Measurements from ENCODE around the gene PRF1. TPM values are rescaled to one million over a fixed set of nuclear protein-coding genes. Genes with fewer than 3 reads are reported as not detected.

Gene PRF1
- total and polyA plus RNA-seq, 10 donors, result 6.6 to 79.6 (median 54.6) TPM

DNA sequence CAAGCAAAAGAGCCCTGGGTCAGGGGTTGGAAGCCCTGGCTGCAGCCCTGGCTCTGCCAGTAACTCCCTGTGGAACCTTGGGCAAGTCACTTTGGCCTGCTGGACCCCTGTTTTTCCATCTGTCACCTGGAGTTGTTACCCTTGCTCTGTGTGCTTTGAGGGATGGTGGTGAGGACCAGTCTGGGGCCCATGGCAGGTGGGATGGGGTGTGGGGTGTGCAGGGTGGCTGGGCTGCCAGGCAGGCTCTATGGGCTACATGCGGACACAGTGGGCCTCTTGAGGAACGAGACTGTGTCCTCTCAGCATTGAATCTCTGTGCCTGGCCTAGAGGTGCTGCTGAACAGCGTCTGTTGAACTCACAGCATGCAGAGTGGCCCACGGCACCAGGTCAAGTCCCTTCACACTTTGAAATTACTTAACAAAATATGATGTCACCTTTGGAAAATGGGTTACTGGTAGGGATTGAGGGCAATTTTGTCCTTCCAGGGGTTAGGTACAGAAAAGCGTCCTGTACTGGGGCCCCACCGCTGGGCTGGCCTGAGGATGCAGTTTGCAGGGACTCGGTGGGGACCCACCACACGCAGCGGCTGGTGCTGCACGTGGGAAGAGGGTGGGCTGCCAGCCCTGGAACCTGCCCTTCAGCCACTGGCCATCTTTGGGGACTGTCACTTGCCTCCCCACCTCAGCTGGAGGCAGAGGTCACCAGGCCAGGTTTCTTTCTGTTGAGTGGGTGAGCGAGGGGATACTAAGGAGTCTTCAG lies 45.3 kb downstream of the PRF1 start:
- Histone ChIP-seq H3K27me3 (replicated peaks in 1 of 7) (no peaks in the 10 kb centered on the region), H3K27ac (no peak overlapping the region), H3K9me3 (no peaks in the 10 kb centered on the region), H3K4me1 (peaks cover 0 to 38% (median 20%) of the 10 kb centered on the region in 6 donors), H3K4me3 (no peak overlapping the region), H3K36me3 (peaks cover 0 to 43% (median 3%) of the 10 kb centered on the region in 6 donors)
- peak; percentile 66 for DNase-seq
- 95 to 99% (median 96%) methylated on average over 5 to 11 of the region's 11 CpGs for WGBS, 5 donors
- intact Hi-C loops (cut with DNase I; ENCODE audit: low total_unique reads), result no loop called here
- TF ChIP-seq POLR2A (IDR thresholded peaks at IDR 0.05) (no peak), CTCF (IDR thresholded peaks at IDR 0.05 in 8 of 11, conservative IDR thresholded peaks at IDR 0.05 in 3 of 11) (no peak), POLR2AphosphoS5 (IDR thresholded peaks at IDR 0.05) (no peak)

DNA sequence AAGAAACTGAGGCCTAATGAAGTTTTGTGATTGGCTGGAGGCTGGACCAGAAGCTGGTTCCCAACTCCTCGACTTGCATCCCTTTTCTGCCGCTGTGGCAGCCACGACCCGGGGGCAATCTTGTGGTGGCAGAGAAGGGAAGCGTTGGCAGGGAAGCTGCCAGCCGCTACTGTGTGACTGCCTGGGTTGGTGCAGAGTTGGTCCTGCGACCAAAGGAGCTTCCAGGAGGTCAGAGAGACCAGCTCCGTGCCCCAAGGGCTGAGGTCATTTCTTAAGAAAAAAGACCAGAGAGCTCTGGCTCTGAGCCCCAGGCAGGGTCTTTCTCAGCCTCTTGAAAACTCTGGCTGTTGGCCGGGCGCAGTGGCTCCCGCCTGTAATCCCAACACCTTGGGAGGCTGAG lies 47.2 kb downstream of the PRF1 start:
- Histone ChIP-seq H3K27ac (no peak overlapping the region), H3K27me3 (replicated peaks in 1 of 7) (no peaks in the 10 kb centered on the region), H3K4me3 (no peak overlapping the region), H3K36me3 (peaks cover 0 to 58% (median 12%) of the 10 kb centered on the region in 6 donors), H3K9me3 (no peaks in the 10 kb centered on the region), H3K4me1 (peaks cover 0 to 21% (median 10%) of the 10 kb centered on the region in 6 donors)
- peak; percentile 62 for DNase-seq
- intact Hi-C loops (cut with DNase I; ENCODE audit: low total_unique reads), result no loop called here
- TF ChIP-seq POLR2A (IDR thresholded peaks at IDR 0.05) (no peak), CTCF (IDR thresholded peaks at IDR 0.05 in 8 of 11, conservative IDR thresholded peaks at IDR 0.05 in 3 of 11) (no peak), POLR2AphosphoS5 (IDR thresholded peaks at IDR 0.05) (no peak)
- 77 to 91% (median 84%) methylated on average over 11 of the region's 11 CpGs for WGBS, 5 donors

- DNase-seq, result no peak
- TF ChIP-seq POLR2AphosphoS5 (IDR thresholded peaks at IDR 0.05) (no peak), CTCF (IDR thresholded peaks at IDR 0.05 in 8 of 11, conservative IDR thresholded peaks at IDR 0.05 in 3 of 11) (no peak), POLR2A (IDR thresholded peaks at IDR 0.05) (no peak)
- H3K36me3 ChIP-seq, result peaks cover 0 to 68% (median 14%) of the 10 kb centered on the region in 6 donors
- WGBS, 5 donors, result 91 to 98% (median 94%) methylated on average over 6 of the region's 6 CpGs
- intact Hi-C loops (cut with DNase I; ENCODE audit: low total_unique reads), result no loop called here
- H3K27me3 ChIP-seq (replicated peaks in 1 of 7), result no peaks in the 10 kb centered on the region
- H3K4me1 ChIP-seq, result peaks cover 0 to 5% (median 0%) of the 10 kb centered on the region in 6 donors
- H3K4me3 ChIP-seq, result no peak overlapping the region
- no peak overlapping the region for H3K27ac ChIP-seq
- no peaks in the 10 kb centered on the region for H3K9me3 ChIP-seq
Observed at GRCh38 chr10:70552586-70552985, 50.0 kb downstream of the PRF1 start.

- H3K9me3 ChIP-seq, result no peaks in the 10 kb centered on the region
- peaks cover 0 to 5% (median 0%) of the 10 kb centered on the region in 6 donors for H3K4me1 ChIP-seq
- TF ChIP-seq POLR2A (IDR thresholded peaks at IDR 0.05), result no peak
- no peak for TF ChIP-seq POLR2AphosphoS5 (IDR thresholded peaks at IDR 0.05)
- no peak for TF ChIP-seq CTCF (IDR thresholded peaks at IDR 0.05 in 8 of 11, conservative IDR thresholded peaks at IDR 0.05 in 3 of 11)
- peaks cover 0 to 69% (median 15%) of the 10 kb centered on the region in 6 donors for H3K36me3 ChIP-seq
- WGBS, 5 donors, result 86 to 95% (median 93%) methylated on average over 19 of the region's 19 CpGs
- DNase-seq, result no peak
- no peaks in the 10 kb centered on the region for H3K27me3 ChIP-seq (replicated peaks in 1 of 7)
- no peak overlapping the region for H3K4me3 ChIP-seq
- intact Hi-C loops (cut with DNase I; ENCODE audit: low total_unique reads), result loop anchor here (2.0 kb wide), 2 partner anchors 207 to 329 kb away; no protein-coding TSS in a partner anchor
- H3K27ac ChIP-seq, result no peak overlapping the region
Observed at GRCh38 chr10:70551971-70552422, 50.5 kb downstream of the PRF1 start.

Measured in spleen (tissue), 11 donors.